ENCODE data around the gene EGFLAM.

EGFLAM gene

DNA sequence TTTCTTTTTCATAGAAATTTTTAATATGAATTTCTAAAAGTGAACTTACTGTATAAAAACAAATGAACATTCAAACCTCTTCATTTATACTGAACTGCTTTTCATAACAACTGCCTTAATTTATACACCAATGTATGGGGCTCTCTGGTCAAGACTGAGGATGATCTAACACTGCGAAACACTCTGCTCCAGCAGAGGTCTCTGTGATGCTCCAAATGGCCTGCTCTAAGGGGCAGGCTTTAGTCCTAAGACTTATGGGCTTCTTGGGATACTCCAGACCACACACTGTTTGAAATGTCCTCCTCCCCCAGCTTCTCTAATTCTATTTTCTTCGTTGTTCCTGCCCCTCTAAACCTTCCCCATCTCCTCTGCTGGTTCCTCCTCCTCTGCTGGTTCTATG, 239.6 kb downstream of the EGFLAM start:
- no peak overlapping the region for H2AFZ ChIP-seq (ENCODE audit: low read depth)
- no peak overlapping the region for H3K27ac ChIP-seq
- H3K79me2 ChIP-seq (ENCODE audit: insufficient read depth, low read depth): no peaks in the 10 kb centered on the region
- no peak overlapping the region for H3K9ac ChIP-seq
- no peaks in the 10 kb centered on the region for H3K4me1 ChIP-seq (ENCODE audit: low read depth, poor library complexity, severe bottlenecking)
- H3K4me3 ChIP-seq (IDR thresholded peaks at IDR 0.05; ENCODE audit: insufficient read depth, low read depth, low read length): no peak overlapping the region
- no peaks in the 10 kb centered on the region for H3K36me3 ChIP-seq (ENCODE audit: insufficient read depth)
- no peak overlapping the region for H3K4me2 ChIP-seq
- no peaks in the 10 kb centered on the region for H4K20me1 ChIP-seq (ENCODE audit: insufficient read depth)
- H3K27me3 ChIP-seq (ENCODE audit: insufficient read depth, low read depth): no peaks in the 10 kb centered on the region
- TF ChIP-seq, protein P1, sequence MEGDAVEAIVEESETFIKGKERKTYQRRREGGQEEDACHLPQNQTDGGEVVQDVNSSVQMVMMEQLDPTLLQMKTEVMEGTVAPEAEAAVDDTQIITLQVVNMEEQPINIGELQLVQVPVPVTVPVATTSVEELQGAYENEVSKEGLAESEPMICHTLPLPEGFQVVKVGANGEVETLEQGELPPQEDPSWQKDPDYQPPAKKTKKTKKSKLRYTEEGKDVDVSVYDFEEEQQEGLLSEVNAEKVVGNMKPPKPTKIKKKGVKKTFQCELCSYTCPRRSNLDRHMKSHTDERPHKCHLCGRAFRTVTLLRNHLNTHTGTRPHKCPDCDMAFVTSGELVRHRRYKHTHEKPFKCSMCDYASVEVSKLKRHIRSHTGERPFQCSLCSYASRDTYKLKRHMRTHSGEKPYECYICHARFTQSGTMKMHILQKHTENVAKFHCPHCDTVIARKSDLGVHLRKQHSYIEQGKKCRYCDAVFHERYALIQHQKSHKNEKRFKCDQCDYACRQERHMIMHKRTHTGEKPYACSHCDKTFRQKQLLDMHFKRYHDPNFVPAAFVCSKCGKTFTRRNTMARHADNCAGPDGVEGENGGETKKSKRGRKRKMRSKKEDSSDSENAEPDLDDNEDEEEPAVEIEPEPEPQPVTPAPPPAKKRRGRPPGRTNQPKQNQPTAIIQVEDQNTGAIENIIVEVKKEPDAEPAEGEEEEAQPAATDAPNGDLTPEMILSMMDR (conservative IDR thresholded peaks at IDR 0.05; ENCODE audit: low read depth, low read length): no peak

DNA sequence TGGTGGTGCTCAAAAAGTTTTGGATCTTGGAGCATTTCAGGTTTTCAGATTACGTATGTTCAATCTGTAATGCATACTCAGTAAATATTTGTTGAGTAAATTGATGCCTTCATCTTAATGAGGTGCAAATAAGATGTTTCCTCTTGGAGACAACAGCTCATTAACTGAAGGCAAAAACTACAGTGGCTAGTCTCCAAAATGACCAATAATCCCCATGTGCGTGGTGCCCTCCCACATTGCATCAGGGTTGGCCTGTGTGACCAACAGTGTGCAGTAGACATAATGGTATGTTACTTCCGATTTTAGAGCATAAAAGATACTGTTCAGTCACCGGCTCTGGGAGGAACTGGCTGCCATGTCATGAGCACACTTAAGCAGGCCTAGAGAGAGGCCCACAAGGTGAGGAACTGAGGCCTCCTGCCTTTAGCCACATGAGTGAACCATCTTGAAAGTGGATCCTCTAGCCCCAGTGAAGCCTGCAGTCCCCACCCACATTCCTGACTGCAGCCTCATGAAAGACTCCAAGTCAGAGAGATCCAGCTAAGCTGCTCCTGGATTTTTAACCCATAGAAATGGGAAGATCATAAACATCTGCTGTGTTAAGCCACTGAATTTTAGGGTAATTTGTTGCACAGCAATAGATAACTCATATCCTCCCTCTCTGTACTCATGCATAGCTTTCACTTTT, 242.4 kb downstream of the EGFLAM start:
- TF ChIP-seq, protein P1 (conservative IDR thresholded peaks at IDR 0.05; ENCODE audit: low read depth, low read length): no peak
- no peak overlapping the region for H2AFZ ChIP-seq (ENCODE audit: low read depth)
- no peak overlapping the region for H3K4me2 ChIP-seq

DNA sequence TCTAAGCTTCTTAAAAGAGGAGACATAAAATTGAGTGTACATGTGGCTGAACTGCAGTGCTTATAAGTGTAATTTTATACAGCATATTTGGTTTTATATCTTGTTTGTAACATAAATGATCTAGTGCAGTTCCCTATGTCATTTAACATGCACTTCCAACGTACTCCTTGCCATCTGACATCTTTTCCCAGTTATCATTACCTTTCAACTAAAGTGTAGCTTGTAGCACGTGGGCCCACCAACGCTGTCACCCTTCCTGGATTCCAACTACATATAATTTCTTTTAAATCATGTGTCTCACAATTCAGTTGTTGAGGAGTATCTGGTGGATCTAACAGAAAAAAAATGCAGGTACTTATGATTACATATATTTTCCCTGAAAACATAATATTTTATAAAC, 247.9 kb downstream of the EGFLAM start:
- H3K4me3 ChIP-seq (IDR thresholded peaks at IDR 0.05; ENCODE audit: insufficient read depth, low read depth, low read length): no peak overlapping the region
- H3K79me2 ChIP-seq (ENCODE audit: insufficient read depth, low read depth): no peaks in the 10 kb centered on the region
- H3K4me2 ChIP-seq: no peak overlapping the region
- no peak overlapping the region for H3K27ac ChIP-seq
- H3K27me3 ChIP-seq (ENCODE audit: insufficient read depth, low read depth): no peaks in the 10 kb centered on the region
- no peaks in the 10 kb centered on the region for H4K20me1 ChIP-seq (ENCODE audit: insufficient read depth)
- no peaks in the 10 kb centered on the region for H3K36me3 ChIP-seq (ENCODE audit: insufficient read depth)
- H3K9ac ChIP-seq: no peak overlapping the region
- no peak overlapping the region for H2AFZ ChIP-seq (ENCODE audit: low read depth)
- TF ChIP-seq, protein P1 (conservative IDR thresholded peaks at IDR 0.05; ENCODE audit: low read depth, low read length): no peak
- no peaks in the 10 kb centered on the region for H3K4me1 ChIP-seq (ENCODE audit: low read depth, poor library complexity, severe bottlenecking)

More for the DNA sequence above, 242.4 kb downstream of the EGFLAM start:
- no peaks in the 10 kb centered on the region for H3K27me3 ChIP-seq (ENCODE audit: insufficient read depth, low read depth)
- H3K4me3 ChIP-seq (IDR thresholded peaks at IDR 0.05; ENCODE audit: insufficient read depth, low read depth, low read length): no peak overlapping the region
- no peaks in the 10 kb centered on the region for H3K4me1 ChIP-seq (ENCODE audit: low read depth, poor library complexity, severe bottlenecking)
- no peaks in the 10 kb centered on the region for H3K36me3 ChIP-seq (ENCODE audit: insufficient read depth)
- no peaks in the 10 kb centered on the region for H4K20me1 ChIP-seq (ENCODE audit: insufficient read depth)
- H3K79me2 ChIP-seq (ENCODE audit: insufficient read depth, low read depth): no peaks in the 10 kb centered on the region
- no peak overlapping the region for H3K9ac ChIP-seq
- H3K27ac ChIP-seq: no peak overlapping the region

DNA sequence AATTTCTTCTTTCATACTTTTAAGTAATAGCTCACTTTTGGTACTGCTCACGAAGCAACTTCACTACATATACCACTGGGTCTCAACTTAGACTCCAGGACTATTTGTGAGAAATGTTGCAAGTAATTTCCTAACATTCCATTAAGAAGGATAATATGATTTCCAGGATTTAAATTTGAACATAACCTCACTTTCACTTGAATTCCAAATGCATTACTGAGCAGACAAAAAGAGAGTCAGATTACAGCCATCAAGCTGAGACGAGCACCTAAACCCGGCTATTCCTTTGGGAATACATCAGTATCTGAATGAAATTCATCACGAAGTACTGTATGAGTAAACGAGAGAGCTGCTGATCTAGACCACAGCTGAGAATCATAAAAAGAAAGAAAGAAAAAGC, 250.8 kb downstream of the EGFLAM start:
- Histone ChIP-seq H3K27me3 (ENCODE audit: insufficient read depth, low read depth) (no peaks in the 10 kb centered on the region), H3K9ac (no peak overlapping the region), H3K27ac (no peak overlapping the region), H3K79me2 (ENCODE audit: insufficient read depth, low read depth) (no peaks in the 10 kb centered on the region), H2AFZ (ENCODE audit: low read depth) (no peak overlapping the region), H3K36me3 (ENCODE audit: insufficient read depth) (no peaks in the 10 kb centered on the region), H4K20me1 (ENCODE audit: insufficient read depth) (no peaks in the 10 kb centered on the region), H3K4me3 (IDR thresholded peaks at IDR 0.05; ENCODE audit: insufficient read depth, low read depth, low read length) (no peak overlapping the region), H3K4me2 (no peak overlapping the region), H3K4me1 (ENCODE audit: low read depth, poor library complexity, severe bottlenecking) (no peaks in the 10 kb centered on the region)
- TF ChIP-seq, protein P1 (conservative IDR thresholded peaks at IDR 0.05; ENCODE audit: low read depth, low read length): no peak

Data from KMS-11 (cell line).